Osteoblast (primary cell): Measurements from ENCODE around the gene CYSRT1. TPM values are rescaled to one million over a fixed set of nuclear protein-coding genes. Genes with fewer than 3 reads are reported as not detected.
A peak's percentile ranks its signal among the peaks of the same experiment; 100 is the strongest.

Experiments used
- DNase-seq: peaks from one replicate; pipeline ENCODE4 v3.0.0; 2011; ENCODE audit warnings: low spot score, mixed read lengths; ENCODE audit not compliant: insufficient read length; ENCODE audit errors: missing footprints
- H2AFZ ChIP-seq: 2 replicates; pipeline ENCODE4 v1.6.0; 2011; ENCODE audit warnings: mild to moderate bottlenecking, low read length
- H3K27ac ChIP-seq: 2 replicates; pipeline ENCODE4 v1.5.1; 2011; ENCODE audit warnings: mild to moderate bottlenecking, low read depth, low read length, moderate library complexity
- H3K27me3 ChIP-seq: 2 replicates; pipeline ENCODE4 v1.6.0; 2012; ENCODE audit warnings: mild to moderate bottlenecking, control low read depth, inconsistent platforms, low read length, moderate library complexity; ENCODE audit not compliant: insufficient read depth
- H3K36me3 ChIP-seq: 2 replicates; pipeline ENCODE4 v1.5.1; 2011; ENCODE audit warnings: mild to moderate bottlenecking, low read length, control low read depth, moderate library complexity; ENCODE audit not compliant: insufficient read depth
- H3K4me1 ChIP-seq: 2 replicates; pipeline ENCODE4 v1.5.1; 2011; ENCODE audit warnings: mild to moderate bottlenecking, low read length, control low read depth, moderate library complexity; ENCODE audit not compliant: insufficient read depth
- H3K4me2 ChIP-seq: 2 replicates; pipeline ENCODE4 v1.6.0; 2011; ENCODE audit warnings: mild to moderate bottlenecking, low read length; ENCODE audit not compliant: insufficient read depth
- H3K4me3 ChIP-seq: fragments of 200-600 bp; sonication (generic); 3 replicates; pipeline ENCODE4 v1.5.1; 2012; ENCODE audit warnings: mild to moderate bottlenecking, low read length, inconsistent platforms; ENCODE audit not compliant: insufficient read depth
- H3K79me2 ChIP-seq: 2 replicates; pipeline ENCODE4 v1.6.0; 2012; ENCODE audit warnings: mild to moderate bottlenecking, low read length, control low read depth, inconsistent platforms; ENCODE audit not compliant: insufficient read depth
- H3K9me3 ChIP-seq: 2 replicates; pipeline ENCODE4 v1.5.1; 2011; ENCODE audit warnings: low read depth, low read length, control low read depth
- H4K20me1 ChIP-seq: 2 replicates; pipeline ENCODE4 v1.6.0; 2012; ENCODE audit warnings: mild to moderate bottlenecking, low read length, control low read depth; ENCODE audit not compliant: insufficient read depth
- CTCF ChIP-seq: IDR thresholded peaks from 2 replicates; pipeline ENCODE4 v1.5.1; 2011; ENCODE audit warnings: mild to moderate bottlenecking, low read depth, low read length, moderate library complexity; ENCODE audit errors: extremely low read depth
- total RNA-seq: library from RNA; depleted of rRNA; stranded (reverse); fragments of >200 nt; gene quantifications from 2 replicates; pipeline ENCODE4 v1.2.3, GENCODE V29; 2012

CYSRT1 gene
- total RNA-seq, 1 donor: 1.1 TPM

GRCh38 chr9:137268538-137269201 is 43.7 kb downstream of the CYSRT1 start:
- H3K4me3 ChIP-seq: no peak overlapping the region
- peaks cover 17% of the 10 kb centered on the region for H3K79me2 ChIP-seq
- no peak for TF ChIP-seq CTCF
- DNase-seq: peak; percentile 77
- no peaks in the 10 kb centered on the region for H3K9me3 ChIP-seq
- H3K27me3 ChIP-seq: no peaks in the 10 kb centered on the region
- peaks cover 11% of the 10 kb centered on the region for H4K20me1 ChIP-seq
- peaks cover 55% of the 10 kb centered on the region for H3K36me3 ChIP-seq
- no peak overlapping the region for H3K4me2 ChIP-seq
- H2AFZ ChIP-seq: no peak overlapping the region
- peak overlapping the region; percentile 61 for H3K27ac ChIP-seq
- peaks cover 20% of the 10 kb centered on the region for H3K4me1 ChIP-seq

GRCh38 chr9:137269231-137269772 is 44.3 kb downstream of the CYSRT1 start:
- Histone ChIP-seq H3K4me1 (peaks cover 20% of the 10 kb centered on the region), H3K4me2 (no peak overlapping the region), H3K9me3 (no peaks in the 10 kb centered on the region), H4K20me1 (peaks cover 11% of the 10 kb centered on the region), H2AFZ (no peak overlapping the region), H3K27ac (peak overlapping the region; percentile 61), H3K36me3 (peaks cover 49% of the 10 kb centered on the region), H3K4me3 (no peak overlapping the region), H3K27me3 (no peaks in the 10 kb centered on the region), H3K79me2 (peaks cover 17% of the 10 kb centered on the region)
- TF ChIP-seq CTCF: no peak
- peak; percentile 97 for DNase-seq

GRCh38 chr9:137270929-137271695 is 46.1 kb downstream of the CYSRT1 start:
- Histone ChIP-seq H4K20me1 (peaks cover 11% of the 10 kb centered on the region), H3K9me3 (no peaks in the 10 kb centered on the region), H3K4me2 (no peak overlapping the region), H3K27me3 (no peaks in the 10 kb centered on the region), H3K36me3 (peaks cover 42% of the 10 kb centered on the region), H3K27ac (no peak overlapping the region), H3K4me1 (peaks cover 20% of the 10 kb centered on the region), H3K4me3 (no peak overlapping the region), H2AFZ (no peak overlapping the region), H3K79me2 (peaks cover 14% of the 10 kb centered on the region)
- peak; percentile 85 for DNase-seq
- no peak for TF ChIP-seq CTCF

- no peak overlapping the region for H2AFZ ChIP-seq
- H3K4me2 ChIP-seq: no peak overlapping the region
- no peak overlapping the region for H3K27ac ChIP-seq
- peaks cover 11% of the 10 kb centered on the region for H4K20me1 ChIP-seq
- peaks cover 25% of the 10 kb centered on the region for H3K4me1 ChIP-seq
- H3K36me3 ChIP-seq: peaks cover 39% of the 10 kb centered on the region
- no peak for TF ChIP-seq CTCF
- peaks cover 14% of the 10 kb centered on the region for H3K79me2 ChIP-seq
- H3K4me3 ChIP-seq: no peak overlapping the region
- H3K9me3 ChIP-seq: no peaks in the 10 kb centered on the region
- DNase-seq: peak; percentile 68
- H3K27me3 ChIP-seq: no peaks in the 10 kb centered on the region
Observed at GRCh38 chr9:137271696-137272076, 46.7 kb downstream of the CYSRT1 start.
